A549 (cell line): ENCODE measurements around the gene SPSB1.

Experiments used
- CHD4 ChIP-seq: fragments of 200-600 bp; sonication (generic); IDR thresholded peaks from 2 replicates; pipeline ENCODE4 v1.6.1; 2016; ENCODE audit warnings: antibody characterized with exemption, mild to moderate bottlenecking, borderline replicate concordance
- HDAC2 ChIP-seq: fragments of 200-600 bp; sonication (generic); IDR thresholded peaks from 2 replicates; pipeline ENCODE4 v1.6.1; 2016
- RCOR1 ChIP-seq: fragments of 150-350 bp; IDR thresholded peaks from 2 replicates; pipeline ENCODE4 v1.6.1; 2014; ENCODE audit warnings: antibody characterized with exemption, low read length, low read depth
- RNF2 ChIP-seq: fragments of 200-600 bp; sonication (generic); IDR thresholded peaks from 2 replicates; pipeline ENCODE4 v1.6.1; 2016; ENCODE audit warnings: low read depth, mild to moderate bottlenecking, antibody characterized with exemption, moderate library complexity, borderline replicate concordance
- TF ChIP-seq, protein P1 (sequence below): fragments of >200 bp; sonication (Bioruptor Twin); formaldehyde crosslinking; IDR thresholded peaks from 3 replicates; pipeline ENCODE4 v1.5.1; 2016
- TF ChIP-seq, protein P2 (sequence below): fragments of 150-350 bp; IDR thresholded peaks from 2 replicates; pipeline ENCODE4 v1.6.1; 2014; ENCODE audit warnings: low read depth, mild to moderate bottlenecking, low read length

DNA sequence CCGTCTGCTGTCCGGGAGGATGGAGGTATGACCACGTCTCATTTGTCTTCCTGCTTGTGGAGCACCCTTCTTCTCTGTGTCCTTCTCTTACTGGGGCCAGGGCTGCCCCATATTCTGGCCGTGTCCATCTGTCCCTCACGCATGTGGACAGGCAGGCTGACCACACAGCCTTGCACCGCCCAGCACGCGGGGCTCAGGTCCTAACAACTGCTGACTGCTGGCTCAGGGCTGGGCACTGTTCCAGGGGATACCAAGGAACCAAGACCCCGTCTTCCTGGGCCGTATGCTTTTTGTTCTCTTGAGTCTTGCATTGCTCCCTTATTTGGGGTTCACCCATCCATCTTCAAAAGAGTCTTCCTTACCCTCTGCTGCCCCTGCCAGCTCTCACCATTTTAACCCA is 17.5 kb upstream of the SPSB1 start:
- no peak for TF ChIP-seq CHD4
- no peak for TF ChIP-seq RCOR1
- TF ChIP-seq, protein P1, sequence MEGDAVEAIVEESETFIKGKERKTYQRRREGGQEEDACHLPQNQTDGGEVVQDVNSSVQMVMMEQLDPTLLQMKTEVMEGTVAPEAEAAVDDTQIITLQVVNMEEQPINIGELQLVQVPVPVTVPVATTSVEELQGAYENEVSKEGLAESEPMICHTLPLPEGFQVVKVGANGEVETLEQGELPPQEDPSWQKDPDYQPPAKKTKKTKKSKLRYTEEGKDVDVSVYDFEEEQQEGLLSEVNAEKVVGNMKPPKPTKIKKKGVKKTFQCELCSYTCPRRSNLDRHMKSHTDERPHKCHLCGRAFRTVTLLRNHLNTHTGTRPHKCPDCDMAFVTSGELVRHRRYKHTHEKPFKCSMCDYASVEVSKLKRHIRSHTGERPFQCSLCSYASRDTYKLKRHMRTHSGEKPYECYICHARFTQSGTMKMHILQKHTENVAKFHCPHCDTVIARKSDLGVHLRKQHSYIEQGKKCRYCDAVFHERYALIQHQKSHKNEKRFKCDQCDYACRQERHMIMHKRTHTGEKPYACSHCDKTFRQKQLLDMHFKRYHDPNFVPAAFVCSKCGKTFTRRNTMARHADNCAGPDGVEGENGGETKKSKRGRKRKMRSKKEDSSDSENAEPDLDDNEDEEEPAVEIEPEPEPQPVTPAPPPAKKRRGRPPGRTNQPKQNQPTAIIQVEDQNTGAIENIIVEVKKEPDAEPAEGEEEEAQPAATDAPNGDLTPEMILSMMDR: no peak
- TF ChIP-seq HDAC2: no peak
- no peak for TF ChIP-seq RNF2
- TF ChIP-seq, protein P2, sequence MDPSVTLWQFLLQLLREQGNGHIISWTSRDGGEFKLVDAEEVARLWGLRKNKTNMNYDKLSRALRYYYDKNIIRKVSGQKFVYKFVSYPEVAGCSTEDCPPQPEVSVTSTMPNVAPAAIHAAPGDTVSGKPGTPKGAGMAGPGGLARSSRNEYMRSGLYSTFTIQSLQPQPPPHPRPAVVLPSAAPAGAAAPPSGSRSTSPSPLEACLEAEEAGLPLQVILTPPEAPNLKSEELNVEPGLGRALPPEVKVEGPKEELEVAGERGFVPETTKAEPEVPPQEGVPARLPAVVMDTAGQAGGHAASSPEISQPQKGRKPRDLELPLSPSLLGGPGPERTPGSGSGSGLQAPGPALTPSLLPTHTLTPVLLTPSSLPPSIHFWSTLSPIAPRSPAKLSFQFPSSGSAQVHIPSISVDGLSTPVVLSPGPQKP: no peak
